NOMO-1 (cell line): ENCODE measurements around the gene FNBP1.

Source experiments
- DNase-seq, 2 experiments: peaks; one replicate each; lab custom pipeline; 2025; ENCODE audit not compliant: unreplicated experiment in 2 of 2; lab: John Stamatoyannopoulos, UW

FNBP1 gene

GRCh38 chr9:130045725-130046450, 2.9 kb upstream of the FNBP1 start:
- peak in 1 of 2 experiments; percentile 70 for DNase-seq

DNA sequence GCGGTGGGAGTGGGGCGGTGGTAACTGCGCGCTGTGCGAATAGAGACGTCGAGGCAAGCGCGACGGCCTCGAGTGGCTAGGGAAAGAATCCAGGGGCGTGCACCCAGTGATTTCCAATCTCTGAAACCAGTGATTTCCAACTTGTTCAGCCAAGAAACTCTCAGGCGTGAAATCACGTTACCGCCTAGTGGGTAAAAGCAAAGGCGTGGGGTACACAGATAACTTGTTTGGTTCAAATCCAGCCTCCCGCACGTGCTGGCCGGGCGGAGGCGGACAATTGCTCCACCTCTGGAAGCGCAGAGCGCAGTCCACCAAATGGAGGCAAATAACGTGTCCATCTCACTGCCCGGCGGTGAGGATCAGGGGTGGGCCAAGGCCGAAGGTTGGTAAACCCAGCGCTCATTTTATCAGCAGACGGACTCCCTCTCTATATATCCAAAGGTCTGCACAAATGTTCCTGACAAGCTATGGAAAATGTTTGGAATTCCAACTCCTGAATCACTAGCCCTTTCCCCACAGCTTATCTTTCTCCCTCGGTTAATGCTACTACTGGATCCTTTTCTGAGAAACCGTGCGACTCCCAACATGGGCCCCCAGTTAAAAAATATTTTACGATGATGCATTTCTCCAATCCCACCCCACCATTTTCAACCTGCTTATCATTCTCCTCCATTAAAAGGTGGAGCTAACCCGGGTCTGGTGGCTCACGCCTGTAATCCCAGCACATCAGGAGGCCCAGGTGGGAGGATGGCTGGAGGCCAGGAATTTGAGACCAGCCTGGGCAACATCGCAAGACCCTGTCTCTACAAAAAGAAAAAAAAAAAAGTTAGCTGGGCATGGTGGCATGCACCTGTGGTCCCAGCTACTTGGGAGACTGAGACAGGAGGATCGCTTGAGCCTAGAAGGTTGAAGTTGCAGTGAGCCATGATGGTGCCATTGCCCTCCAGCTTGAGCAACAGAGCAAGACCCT, 950 bp upstream of the FNBP1 start:
- no peak for DNase-seq

- no peak for DNase-seq
Measured at GRCh38 chr9:130042406-130042884, 544 bp downstream of the FNBP1 start.

- no peak for DNase-seq
Measured at GRCh38 chr9:130041648-130042405, 1.2 kb downstream of the FNBP1 start.

GRCh38 chr9:130040984-130041647, 1.9 kb downstream of the FNBP1 start:
- no peak for DNase-seq

DNA sequence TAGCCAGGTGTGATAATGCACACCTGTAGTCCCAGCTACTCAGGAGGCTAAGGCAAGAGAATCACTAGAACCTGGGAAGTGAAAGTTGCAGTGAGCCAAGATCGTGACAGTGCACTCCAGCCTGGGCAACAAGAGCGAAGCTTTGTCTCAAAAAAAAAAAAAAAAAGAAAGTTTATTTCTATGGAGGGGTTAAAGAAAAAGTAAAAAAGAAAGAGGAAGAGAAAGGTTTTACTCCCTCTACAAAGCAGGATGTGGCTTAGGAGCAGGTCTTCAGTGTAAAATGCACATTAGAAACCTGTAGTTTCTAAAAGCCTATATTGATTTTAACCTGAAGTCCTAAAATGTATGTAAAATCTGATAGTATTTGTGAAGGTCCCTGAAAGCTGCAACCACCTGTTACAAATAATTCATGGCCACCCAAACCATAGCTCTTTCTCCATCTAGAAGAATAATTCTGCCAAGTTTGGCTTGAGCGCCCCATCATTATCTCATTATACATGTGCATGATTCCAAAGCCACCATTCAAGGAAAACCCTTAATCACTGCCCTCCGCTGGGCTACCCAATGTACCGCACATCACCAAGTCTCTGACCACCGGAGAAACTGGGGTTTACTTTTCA, 3.4 kb downstream of the FNBP1 start:
- DNase-seq, result peak; percentile 51 to 74

DNA sequence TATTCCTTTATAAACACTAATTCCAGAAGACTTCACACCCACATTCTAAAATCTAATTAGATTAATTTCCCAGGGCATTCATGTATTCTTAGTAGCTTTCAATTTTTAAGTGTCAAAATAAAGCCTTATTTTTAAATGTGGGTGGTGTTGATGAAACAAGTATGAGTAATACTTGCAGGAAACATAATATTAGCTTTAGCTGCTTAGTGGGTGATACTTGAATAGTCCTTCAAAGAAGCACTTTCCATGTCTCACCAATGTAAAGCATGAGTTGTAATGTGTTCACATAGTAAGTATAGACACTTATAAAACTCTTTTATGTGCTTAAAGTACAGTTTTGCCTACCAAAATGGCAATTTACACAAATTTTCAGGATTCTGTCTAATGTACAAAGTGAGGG, 6.9 kb downstream of the FNBP1 start:
- DNase-seq, result no peak

GRCh38 chr9:130034570-130034969, 8.4 kb downstream of the FNBP1 start:
- DNase-seq, result peak in 1 of 2 experiments; percentile 28

DNA sequence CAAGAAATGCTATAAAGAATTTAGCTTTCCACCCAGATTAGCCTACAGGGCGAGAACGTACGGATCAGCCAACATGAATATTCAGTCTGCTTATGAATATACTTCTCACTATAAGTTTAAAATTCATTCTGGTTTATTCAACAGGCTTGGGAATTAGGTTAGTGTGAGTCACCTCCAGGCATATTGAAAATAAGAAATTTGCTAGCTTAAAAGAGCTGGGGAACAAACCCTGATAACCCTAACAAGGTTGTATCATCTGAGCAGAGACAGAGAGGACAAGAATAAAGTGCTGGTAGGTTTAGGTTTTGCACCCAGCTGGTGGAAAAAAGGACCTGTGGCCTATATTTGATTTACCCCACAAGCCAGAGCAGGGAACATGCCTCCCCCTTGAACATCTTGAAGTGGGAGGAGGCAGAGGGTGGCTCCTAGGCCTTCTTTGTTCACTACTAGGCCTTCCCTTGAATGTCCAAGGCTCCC, 12.3 kb downstream of the FNBP1 start:
- no peak for DNase-seq

DNA sequence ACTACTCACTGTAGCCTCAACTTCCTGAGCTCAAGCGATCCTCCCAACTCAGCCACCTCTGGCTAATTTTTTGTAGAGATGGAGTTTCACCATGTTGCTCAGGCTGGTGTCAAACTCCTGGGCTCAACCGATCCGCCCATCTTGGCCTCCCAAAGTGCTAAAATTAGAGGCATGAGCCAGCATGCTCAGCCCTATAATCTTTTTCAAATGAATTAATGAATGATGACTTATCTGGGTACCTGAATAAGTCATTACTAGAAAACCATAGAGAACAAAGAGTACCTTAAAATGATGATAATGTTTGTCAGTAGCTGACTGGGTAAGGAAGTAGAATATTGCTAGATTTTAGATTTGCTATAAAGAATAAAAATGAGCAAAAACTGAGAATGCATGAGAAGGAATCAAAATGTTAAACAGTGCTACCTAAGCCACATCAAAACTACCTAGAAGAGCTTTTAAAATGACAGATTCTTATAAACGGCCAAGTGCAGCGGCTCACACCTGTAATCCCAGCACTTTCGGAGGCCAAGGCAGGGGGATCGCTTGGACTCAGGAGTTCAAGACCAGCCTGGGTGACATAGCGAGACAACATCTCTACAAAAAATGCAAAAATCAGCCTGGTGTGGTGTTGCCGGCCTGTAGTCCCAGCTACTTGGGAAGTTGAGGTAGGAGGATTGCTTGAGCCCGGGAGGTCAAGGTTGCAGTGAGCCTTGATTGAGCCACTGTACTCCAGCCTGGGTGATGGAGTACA, 13.6 kb downstream of the FNBP1 start:
- DNase-seq, result no peak

DNA sequence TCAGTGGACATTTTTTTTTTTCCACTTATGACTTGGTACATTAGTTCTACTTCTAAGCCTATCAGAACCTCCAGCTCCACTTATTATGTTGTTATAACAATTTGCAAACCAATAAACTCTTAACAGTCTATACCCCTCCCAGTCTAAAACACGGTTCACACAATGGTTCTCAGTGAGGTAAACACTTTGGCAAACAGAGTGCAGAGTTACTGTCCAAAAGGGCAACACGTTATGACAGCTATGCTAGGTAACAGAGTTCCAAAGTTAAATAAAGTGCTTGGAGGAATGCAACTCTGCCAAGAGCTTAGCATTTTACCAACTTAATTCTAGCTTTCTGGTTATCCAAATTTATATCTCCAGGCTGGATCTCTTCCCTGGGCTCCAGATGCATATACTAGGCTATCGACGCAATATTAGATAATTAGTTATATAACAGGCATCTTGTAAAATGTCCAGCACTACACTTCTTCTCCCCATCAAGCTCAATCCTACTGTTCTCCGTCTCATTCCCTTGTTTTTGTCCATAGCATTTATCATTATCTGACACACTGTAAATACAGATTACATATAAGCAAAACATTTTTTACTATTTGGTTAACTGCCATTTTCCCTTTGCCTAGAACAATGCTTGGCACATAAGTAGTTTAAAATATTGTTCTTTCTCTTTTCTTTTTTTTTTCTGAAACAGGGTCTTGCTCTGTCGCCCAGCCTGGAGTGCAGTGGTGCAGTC, 14.3 kb downstream of the FNBP1 start:
- DNase-seq, result no peak

GRCh38 chr9:130027533-130028365, 15.2 kb downstream of the FNBP1 start:
- DNase-seq, result no peak

GRCh38 chr9:130026583-130027340, 16.2 kb downstream of the FNBP1 start:
- peak; percentile 64 to 67 for DNase-seq

DNA sequence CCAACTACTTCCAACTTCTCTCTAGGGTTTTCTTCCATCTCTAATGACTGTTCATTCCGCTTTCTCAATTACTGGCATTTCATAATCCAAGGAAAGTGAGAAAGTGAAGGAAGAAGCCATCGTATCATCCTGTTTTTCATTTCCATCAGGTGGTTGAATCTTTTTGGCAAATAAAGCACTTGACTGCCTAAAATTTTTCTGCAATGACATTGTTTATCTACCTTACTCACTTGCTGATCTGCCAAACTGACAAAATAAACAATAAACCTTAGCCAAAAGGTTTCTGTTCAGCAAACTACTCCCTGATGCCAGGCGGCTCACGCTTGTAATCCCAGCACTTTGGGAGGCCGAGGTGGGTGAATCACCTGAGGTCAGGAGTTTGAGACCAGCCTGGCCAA, 18.4 kb downstream of the FNBP1 start:
- no peak for DNase-seq

DNA sequence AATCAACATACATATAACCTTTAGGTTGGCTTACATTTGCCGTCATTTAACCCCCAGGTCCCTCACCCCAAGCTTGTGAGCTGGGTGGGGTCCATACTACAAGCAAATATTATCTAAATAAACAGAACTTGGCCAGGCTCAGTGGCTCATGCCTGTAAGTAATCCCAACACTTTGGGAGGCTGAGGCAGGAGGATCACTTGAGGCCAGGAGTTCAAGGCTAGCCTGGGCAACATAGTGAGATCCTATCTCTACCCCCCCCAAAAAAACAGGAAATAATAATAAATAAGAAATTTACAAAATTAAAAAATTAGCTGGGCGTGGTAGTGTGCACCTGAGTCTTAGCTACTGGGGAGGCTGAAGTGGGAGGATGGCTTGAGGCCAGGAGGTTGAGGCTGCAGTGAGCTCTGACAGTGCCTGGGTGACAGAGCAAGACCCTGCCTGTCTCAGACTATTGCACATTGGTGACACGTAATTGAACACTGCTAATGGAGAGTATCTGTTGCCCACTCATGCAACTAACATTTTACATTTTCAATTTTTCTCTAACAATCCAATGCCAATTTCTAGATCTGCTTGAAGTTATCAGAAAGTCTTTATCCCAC, 18.9 kb downstream of the FNBP1 start:
- DNase-seq, result no peak

DNA sequence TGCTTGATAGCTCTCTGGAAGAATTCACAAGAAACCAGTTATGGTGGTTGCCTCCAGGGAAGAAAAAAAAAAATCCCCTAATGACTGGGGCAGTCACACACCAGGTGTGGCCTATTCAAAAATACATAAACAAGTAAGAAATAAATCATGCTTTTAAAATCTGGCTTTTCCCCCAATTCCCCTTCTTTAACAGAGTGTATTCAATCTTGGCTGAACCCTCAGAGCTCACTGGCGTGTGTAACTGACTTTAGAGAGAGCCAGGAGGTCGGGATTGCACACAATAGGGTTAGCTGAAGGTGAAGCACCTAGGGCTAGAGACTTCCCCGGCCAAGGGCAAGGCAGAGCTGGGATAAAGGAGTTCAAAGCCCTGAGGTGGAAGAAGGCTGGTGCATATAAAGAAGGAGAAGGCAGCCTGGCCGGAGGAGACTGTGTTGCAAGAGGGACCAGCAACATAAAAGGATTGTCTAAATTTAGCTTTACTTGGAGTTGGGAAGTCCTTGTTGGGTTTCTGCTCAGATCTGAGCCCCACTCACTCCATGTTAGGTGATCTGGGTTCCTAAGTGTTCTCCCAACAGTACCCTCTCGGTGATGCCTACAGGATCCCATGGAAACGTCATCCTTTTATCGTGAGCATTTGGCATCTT, 19.7 kb downstream of the FNBP1 start:
- no peak for DNase-seq
